HG03280 (cell line): ENCODE measurements around the gene PPM1F.

Experiments used
- ATAC-seq: cut with Tn5 transposase; IDR thresholded peaks from one replicate; pipeline ENCODE4 v1.9.1; 2021; ENCODE audit warnings: mild to moderate bottlenecking, moderate library complexity; ENCODE audit not compliant: unreplicated experiment

The PPM1F gene

DNA sequence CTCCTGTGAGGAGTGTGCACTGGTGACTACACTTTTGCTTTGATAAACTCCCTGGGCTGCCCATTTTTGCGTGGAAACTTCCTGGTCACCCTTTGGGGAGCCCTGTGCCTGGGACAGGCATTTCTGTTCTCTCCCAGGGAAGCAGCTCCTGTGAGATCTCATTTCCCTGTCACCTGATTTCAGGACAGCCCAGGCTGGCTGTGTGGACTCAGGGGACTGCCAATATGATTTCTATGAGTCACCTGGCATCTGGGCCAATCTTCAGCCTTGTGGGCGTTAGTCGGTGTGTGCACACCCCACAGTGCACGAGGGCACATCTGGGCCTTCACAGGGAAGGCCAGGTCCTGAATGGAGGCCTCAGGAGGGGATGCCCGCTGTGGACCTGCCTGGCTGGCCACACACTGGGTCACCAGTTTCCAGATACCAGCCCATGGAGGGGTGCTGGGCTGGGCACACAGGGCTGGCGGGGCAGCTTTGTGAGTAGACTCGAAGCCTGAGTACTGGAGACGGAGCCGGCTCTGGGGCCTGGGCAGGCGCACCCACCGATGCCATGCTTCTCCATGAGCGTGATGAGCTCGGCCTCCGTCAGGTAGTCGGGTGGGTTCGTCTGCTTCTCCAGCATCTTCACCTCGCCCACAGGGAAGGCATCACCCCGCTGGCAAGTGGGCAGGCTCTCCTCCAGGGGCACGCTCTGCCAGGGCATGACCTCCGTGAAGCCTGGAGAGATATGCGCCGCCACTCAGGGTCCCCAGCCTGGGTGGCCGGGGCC is 9.4 kb upstream of the PPM1F start:
- no peak for ATAC-seq

DNA sequence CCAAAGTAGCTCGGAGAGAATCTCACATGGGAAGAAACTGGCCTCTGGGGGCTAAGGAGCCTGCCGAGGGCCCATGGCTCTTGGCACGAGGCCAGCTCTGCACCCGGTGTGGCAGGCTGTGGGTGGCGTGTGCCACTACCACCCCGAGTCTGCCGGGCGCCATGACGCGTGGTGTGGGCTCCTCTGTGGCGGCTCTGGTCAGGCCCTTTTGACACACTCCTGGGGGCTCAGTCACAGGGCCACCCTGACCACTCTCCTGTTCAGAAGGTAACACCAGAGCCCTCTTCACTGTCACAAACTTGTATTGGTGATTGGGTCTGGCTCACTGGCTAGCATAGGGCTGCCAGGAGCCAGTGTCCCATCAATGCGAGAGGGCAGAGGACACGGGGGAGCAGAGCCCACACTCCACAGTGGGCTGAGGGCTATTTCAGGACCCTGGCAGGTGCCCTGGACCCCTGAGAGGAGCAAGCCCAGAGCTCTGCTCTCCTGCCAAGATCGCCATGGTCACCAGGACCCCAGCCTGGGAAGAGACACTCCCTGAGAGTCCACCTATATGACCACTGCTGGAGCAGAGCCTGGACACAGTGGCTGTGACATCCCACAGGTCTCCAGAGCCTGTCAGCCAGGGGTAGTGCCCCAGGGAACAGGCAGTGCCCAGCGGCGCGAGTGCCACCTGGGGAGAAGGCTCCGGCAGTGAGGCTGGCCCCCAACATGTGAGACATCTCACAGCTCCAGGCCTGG is 8.6 kb upstream of the PPM1F start:
- no peak for ATAC-seq

DNA sequence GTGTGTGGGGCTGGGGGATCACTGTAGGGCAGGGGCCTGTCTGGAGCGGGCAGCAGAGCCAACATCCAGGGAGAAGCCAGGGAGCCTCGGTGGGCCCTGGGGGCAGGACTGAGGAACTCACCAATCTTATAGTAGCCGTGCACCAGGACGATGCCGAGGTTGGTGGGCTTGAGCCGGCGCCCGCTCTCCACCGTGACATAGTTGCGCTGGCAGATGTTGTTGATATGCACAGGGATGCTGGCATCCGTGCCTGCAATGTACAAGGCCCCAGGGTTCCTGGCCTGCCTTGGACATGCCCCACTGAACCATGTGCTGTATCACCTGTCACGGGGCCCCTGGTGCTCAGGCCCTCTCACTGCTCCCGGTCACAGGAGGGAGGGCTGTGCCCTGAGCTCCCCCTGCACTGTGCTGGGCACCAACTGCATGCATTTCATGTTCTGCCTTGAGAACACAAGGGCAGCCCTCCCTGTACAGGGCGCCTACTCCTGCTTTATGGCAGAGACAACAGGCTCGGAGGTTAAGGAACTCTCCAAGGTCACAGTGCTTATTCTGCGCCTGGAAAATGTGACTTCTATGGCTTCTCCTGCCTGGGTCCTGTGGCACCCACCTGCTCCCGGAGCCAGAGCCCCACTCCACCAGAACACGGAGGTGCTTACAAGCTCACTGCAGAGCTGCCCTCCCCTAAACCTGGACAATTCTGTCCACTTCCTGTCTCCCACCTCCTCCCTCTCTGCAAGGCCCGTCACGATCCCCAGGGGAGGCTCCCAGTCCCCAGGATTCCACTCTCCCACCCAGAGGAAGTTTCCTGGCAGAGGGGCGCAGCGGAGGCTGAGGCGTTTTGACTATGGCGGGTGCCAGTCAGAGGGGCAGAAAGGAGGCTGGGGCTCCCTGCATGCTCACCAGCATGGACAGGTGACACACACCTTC is 7.8 kb upstream of the PPM1F start:
- ATAC-seq, result no peak

DNA sequence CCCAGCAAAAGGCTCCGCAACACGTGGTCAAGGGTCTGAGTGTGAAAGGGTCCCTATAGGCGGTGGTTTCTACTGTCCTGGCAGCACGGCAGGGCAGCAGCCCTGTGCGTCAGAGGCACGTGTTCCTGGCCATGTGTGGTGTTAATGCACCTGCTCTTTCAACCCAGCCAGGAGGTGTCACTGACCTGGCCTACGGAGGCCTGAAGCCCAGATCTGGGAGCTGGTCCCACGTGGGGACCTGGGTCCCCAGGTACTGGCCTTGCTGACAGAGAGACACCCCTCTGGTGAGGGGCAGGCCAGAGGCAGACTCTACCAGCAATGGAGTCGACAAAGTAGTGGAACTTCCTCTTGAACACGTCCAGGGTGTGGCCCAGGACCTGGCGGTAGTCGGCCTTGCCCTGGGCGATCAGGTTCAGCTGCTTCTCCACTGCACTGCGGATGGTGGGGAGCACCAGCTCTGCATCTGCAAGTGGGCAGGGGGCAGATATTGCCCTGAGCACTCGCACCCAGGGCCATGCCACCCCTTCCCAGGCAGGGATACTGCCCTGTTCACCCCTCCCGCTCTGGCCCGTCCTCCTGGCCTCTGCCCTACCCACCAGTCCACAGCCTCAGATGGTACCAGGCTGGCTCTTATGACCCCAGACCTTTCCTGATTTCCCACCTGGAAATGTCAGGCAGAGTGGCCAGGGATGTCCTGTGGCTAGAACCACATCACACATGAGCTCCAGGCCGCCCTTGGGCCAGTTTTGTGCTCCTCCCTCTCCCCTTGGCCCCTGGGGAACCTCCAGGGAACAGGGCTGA is 6.8 kb upstream of the PPM1F start:
- no peak for ATAC-seq

DNA sequence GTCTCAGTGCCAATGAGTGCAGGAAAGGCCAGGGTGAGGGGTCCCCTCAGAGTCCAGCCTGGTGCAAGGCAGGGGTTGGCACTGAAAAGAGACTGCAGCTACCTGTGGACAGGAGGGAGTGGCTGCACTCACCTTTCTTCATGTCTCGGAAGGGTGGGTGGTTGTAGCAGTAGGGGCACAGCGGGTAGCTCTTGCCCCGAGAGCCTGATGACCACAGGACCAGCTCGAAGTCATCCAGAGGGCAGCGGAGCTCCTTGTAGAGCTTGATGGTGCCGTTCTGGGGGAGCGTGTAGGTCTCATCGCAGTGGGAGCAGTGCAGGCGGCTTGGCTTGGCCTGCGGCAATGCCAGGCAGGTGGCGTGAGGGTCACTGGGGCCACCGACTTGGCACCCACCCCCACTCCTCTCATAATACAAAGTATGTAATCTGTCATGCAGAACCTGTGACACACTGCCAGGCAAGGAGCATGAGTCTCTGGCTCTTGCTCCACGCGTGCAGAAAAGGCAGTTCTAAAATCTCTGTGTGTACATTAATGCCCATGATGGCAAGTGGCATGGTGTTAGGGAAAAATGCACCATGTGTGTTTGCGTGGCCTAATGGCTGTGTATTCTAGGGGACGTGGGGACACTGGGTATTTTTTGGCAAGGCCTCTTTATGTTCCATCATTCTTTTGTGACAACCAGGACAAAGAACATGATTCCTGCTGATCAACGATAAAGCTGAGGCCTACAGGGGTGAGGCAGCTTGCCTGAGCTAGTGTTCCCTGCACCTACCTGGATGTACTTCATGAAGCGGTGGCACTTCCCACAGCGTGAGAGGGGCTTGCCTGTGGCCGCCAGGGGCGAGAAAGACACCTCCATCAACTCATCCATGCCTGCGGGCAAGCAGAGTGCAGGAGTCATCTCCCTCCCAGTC is 6.0 kb upstream of the PPM1F start:
- no peak for ATAC-seq

DNA sequence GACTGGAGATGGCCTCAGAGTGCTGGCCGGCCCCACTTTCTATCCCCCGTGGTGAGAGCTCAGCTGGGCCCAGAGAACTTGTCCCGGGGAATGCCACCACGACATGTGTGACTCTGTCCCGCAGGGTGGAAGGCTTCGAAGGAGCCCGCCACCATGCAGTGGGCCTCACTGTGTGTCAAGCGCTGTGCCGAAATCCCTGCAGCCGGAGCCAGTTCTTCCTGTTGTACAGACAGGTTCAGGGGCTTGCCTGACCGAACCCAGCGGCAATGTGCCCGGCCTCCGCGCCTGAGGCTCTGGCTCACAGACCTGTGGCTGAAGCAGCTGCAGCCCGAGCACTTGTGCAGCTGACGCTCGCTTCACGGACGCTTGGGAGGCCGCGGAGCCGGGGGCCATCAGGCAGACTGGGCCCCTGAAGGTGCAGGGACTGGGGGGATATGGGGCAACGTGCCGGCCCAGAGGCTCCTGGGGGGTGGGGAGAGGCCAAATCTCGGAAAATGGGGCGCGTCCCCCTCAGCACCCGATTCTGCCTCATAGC is 650 bp downstream of the PPM1F start:
- ATAC-seq, result no peak

DNA sequence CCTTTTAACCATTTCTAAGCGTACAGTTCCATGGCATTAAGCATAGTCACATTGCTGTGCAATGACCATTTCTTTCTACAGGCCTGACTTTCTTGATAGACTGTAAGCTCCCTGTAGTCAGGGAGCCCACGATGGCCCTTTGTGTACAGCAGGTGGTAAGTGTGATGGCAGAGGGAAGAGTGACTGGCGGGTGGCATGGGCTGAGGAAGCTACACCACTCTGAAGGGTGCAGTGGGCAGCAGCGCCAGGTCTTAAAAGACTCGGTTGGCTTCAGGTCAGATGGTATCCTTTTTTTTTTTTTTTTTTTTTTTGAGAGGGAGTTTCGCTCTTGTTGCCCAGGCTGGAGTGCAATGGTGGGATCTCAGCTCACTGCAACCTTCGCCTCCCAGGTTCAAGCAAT is 1.6 kb downstream of the PPM1F start:
- no peak for ATAC-seq

DNA sequence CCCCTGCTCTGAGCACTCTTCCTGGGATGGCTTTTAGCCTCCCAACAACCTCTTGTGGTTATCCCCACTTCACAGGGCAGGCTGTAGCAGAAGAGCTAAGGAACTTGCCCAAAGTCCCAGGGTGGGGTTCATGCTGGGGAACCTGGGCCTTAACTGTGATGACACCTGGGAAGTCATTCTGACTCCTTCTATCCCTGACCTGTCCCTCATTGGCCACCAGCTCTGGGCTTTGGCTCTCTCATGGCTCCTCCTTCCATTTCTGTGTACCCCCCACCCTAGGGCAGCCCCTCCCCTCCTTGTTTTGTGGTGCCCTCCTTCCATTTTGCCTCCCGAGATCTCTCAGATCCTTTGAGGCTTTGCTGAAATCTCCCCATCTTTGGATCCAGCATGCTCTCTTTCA is 2.7 kb downstream of the PPM1F start:
- no peak for ATAC-seq

DNA sequence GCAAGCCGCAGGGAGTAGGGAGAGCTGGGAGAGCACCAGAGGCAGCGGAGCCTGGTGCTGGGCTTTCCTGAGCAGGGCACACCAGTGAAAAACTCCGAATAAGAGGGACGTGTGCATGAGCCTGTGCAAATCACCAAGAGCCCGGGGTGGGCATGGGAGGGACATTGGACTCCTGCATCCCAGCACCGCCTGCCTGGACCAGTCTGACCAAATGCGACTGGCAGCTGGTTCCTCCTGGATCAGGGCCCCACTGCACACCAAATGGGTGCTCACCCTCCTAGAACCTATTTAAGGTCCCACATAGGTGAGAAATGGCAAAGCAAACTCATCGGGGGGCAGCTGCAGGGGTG is 3.1 kb downstream of the PPM1F start:
- no peak for ATAC-seq

DNA sequence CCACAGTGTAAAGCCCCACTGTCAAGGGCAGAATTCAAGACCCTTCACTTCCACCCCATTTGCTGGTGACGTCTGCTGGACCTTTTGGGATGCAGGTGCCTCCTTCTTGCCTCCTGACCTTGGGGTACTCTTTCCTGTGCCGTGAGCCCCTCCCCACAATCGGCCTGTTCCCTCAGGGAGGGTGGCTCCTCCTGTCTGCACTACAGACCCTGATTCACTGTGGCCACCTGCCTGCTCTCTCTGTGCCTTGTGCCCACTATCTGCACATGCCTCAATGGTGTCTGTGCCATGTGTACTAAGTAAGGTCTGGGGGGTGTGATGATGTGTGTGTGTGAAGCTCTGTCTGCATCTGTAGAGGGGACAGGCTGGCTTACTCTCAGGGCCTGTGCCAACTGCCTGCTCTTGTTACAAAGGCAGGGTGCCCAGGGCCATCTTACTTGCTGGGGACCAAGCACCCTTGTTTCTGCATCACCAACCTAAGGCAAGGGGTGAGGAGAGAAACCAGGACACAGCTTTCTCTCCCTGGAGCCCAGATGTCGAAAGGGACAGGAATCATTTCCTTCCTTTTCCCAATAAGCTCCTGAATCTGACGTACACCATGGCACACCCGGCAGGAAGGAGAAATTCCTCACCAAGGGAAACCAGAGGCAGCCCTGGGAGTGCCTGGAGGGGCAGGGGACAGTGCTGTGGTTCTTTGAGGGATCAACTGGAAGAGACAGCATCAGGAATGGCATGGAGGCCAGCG is 3.7 kb downstream of the PPM1F start:
- no peak for ATAC-seq

DNA sequence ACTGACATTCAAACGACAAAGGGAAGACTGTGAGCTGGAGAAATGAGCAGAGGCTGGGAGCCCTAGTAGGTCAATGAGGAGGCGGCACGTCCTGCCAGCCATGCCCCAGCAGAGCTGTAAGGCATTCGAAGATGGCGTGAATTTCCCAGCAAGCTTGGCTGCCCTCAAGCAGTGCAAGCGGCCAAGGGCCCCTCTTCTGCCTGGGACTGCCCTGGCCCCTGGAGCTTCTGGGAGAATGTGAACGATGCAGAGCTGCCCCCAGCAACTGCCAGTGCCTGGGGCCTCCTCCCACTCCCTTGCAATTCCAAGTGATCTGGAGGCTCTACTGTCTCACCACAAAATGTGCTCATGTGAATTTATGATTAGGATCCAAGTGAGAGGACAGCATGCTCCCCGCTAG is 4.3 kb downstream of the PPM1F start:
- ATAC-seq, result no peak

DNA sequence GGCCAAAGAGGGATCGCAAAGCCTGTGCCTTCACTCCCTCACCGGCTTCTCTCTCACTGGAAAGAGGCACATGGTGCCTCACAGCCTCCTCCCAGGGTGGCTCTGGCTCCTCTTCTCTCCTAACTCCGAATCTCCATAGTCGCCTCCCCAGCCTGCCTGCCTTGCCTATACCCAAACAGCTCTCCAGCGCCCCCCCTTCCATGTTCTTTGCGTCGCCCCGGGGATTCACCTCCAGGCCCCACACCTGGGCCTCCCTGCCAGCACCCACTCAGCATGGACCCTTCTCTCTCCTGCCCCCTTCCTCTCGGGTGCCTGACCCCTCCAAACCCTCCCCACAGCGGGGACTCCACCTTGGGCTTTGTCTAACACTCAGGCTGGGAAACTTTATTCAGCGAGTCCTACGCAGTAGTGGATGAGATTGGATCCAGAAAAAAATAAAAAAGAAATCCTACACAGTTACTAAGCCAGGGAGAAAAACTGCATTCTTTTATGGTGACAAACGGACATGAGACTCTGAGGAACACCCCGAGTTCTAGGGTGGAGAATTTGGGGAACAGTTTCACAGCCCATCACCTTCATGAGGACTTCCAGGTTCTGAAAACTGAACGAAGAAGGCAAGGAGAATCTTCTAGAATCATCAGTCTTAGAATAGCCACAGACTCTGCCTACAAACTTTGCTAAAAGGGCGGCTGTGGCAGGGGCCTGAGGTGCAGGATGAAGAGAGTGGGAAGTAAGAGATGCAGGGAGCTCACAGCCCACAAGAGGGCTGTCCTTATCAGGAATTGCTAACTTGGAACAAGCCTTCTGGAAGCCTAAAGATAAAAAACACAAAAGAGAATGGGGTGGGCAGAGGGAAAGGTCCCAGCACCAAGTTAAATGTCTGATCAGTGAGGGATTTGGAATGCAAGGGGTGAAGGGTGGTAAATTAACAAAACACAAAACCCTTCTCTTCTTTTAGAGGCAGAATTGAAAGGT is 5.3 kb downstream of the PPM1F start:
- no peak for ATAC-seq

DNA sequence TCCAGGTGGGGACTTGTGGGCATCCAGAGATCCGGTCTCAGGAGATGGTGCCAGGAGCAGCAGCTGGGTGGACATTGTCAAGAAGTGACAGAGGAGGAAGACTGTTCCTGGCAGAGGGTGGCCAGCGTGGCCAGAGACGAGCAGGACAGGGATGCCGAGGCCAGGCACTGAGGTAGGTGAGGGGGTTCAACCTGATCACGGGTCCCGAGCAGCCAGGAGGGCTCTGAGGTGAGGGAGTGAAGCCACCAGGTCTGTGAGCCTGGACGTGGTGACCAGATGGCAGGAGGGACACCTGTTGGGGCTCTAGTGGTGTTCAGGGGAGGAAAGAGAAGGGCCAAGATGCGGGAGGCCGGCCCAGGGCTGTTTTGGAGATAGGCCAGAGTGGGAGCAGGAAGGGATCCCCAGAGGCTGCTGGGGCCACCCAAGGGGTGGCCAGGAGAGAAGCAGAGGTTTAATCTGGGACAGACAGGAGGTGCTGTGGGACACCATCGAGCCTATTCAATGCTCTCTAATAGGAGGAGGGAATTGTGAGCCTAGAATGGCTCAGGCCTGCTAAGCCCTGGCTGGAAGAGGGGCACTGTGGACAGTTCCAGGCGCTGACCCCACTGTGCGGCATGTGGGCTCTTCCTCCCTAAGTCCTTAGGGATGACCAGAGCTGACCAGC is 6.3 kb downstream of the PPM1F start:
- ATAC-seq, result no peak

DNA sequence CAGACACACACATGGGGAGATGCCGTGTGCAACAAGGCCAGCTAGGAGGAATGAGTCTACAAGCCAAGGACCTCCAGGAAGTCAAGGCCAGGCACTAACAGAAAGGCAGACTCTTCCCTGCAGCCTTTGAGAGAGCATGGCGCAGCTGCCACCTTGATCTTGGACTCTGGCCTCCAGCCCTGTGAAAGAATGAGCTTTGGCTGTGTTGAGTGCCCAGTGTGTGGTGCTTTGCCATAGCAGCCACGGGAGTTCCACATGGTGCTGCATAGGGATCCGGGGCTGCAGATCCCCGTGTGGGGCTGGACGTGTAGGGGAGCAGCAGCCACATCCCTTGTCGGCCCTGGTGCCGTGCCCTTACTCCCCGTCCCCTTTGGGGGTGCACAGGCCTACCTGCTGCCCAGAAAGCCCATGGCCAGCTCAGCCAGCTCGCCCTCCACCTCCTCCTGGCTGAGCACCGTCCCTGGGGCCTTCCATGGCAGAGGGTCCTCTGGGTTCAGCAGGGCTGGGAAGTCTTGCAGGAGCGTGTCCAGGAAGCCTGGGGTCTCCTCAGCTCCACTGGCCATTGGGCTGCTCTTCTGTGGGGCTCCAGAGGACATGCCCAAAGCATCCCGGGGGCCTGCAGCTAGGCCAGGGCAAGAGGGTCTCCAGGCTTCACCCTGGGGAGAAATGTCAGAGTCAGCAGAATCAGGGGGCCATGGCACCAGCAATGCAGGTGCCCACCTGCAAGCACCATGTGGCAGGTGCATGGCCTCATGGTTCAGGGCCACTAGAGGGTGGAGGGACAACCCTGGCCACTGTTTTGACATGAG is 7.0 kb downstream of the PPM1F start:
- ATAC-seq, result no peak

DNA sequence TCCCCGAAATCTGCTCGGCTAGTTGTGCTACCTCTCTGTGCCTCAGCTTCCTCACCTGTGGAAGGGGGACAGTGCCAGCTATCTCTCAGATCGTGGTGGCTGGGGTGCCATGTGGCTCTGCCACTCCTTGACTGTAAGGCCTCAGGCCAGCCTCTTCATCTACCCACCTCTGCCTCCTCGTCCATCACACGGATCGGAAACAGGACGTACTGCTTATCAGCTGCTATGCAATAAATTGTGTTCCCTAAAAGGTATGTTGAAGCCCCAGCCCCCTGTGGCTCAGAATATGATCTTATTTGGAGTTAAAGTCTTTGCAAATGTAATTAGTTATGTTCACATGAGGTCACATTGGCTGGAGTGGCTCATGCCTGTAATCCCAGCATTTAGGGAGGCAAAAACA is 7.8 kb downstream of the PPM1F start:
- ATAC-seq, result no peak
